BJ (cell line): ENCODE measurements around the gene TMEM18. TPM values are rescaled to one million over a fixed set of nuclear protein-coding genes. Genes with fewer than 3 reads are reported as not detected.

Source experiments
- CTCF ChIA-PET: fragments of 350-600 bp; formaldehyde crosslinking; extraction: SDS; loops from one replicate; lab custom pipeline; 2021; ENCODE audit warnings: antibody characterized with exemption, inconsistent platforms; lab: Yijun Ruan, JAX
- POLR2A ChIA-PET: fragments of 300-600 bp; sonication (Branson Sonifier 250); formaldehyde crosslinking; extraction: SDS; loops from one replicate; lab custom pipeline; 2021; ENCODE audit warnings: antibody characterized with exemption; lab: Charles Lee
- DNase-seq: peaks from one replicate; pipeline ENCODE4 v3.0.0-alpha.2; 2011; ENCODE audit warnings: low read depth
- H3K27me3 ChIP-seq: 2 replicates; pipeline ENCODE4 v1.6.0; 2011; ENCODE audit warnings: low read length; ENCODE audit not compliant: control insufficient read depth, insufficient read depth
- H3K36me3 ChIP-seq: 2 replicates; pipeline ENCODE4 v1.5.1; 2011; ENCODE audit warnings: low read length; ENCODE audit not compliant: control insufficient read depth, insufficient read depth
- H3K4me3 ChIP-seq: 2 replicates; pipeline ENCODE4 v1.5.1; 2011; ENCODE audit warnings: low read depth, mild to moderate bottlenecking, control low read depth, low read length
- CTCF ChIP-seq: IDR thresholded peaks from 2 replicates; pipeline ENCODE4 v1.5.1; 2011; ENCODE audit warnings: low read depth, mild to moderate bottlenecking, control low read depth, inconsistent platforms, low read length, moderate library complexity; ENCODE audit not compliant: insufficient read depth
- polyA plus RNA-seq: library from polyadenylated mRNA; depleted of rRNA; stranded (reverse); fragments of >200 nt; gene quantifications from 2 replicates; pipeline ENCODE4 v1.2.3, GENCODE V29; 2011

TMEM18 gene
- polyA plus RNA-seq, 1 experiment = 17.9 TPM

DNA sequence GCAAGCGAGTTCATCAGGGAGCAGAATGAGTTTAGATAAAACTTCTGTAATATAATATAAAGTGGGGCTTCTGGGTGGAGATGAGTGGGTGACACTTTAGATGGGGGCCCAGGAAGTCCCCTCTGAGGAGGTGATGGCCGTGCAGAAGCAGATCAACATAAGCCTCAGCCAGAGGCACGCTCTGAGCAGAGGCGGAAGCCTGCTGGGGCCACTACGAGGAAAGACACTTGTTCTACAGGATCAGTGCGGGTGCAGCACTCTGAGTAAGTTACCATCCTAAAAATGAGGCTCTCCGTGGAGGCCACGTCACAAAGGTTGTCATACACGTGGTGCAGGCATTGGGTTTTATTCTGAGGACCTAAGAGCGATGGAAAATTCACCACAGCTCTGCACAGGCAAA, 22.3 kb downstream of the TMEM18 start:
- no peak for DNase-seq
- CTCF ChIA-PET = no interaction called here
- no peak overlapping the region for H3K4me3 ChIP-seq
- POLR2A ChIA-PET = no interaction called here
- no peak for TF ChIP-seq CTCF
- H3K27me3 ChIP-seq = no peaks in the 10 kb centered on the region; the same call in 1 of the 2 replicates
- no peaks in the 10 kb centered on the region for H3K36me3 ChIP-seq

DNA sequence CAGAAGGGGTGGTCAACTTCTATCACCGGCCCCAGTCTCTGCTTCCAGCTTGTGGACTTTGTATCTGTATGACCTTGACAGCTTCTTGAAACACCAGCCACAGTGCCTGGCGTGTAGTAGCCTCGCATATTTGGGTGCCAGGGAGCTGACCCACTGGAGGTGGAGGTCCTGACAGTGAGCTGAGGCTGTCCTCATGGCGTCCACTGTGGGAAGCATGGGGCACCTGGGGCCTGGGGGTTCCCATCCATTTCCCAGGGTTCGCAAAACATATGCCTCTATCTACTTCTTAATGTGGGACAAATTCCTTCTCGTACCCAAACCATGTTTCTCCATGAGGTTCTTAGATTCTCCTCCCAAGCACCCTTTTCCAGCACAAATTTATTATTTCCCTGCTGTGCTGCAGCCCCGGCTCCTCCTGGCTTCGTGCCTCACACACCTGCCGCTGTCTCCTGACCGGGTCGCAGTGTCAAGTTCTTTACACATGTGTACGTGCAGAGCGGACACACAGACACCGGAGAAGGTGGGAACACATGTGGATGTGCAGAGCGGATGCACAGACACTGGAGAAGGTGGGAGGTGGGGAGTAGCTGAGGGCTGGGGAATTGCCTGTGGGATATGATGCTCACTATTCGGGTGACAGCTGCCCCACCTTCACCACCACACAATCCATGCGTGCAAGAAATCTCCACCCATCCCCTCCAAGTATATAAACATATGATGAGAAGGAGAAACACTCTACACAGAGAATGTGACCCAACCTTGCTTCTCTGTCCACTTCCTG, 23.4 kb downstream of the TMEM18 start:
- TF ChIP-seq CTCF = no peak
- POLR2A ChIA-PET = no interaction called here

GRCh38 chr2:652881-653480, 24.2 kb downstream of the TMEM18 start:
- no peak overlapping the region for H3K4me3 ChIP-seq
- H3K27me3 ChIP-seq = no peaks in the 10 kb centered on the region; the same call in 1 of the 2 replicates
- TF ChIP-seq CTCF = no peak
- no peak for DNase-seq
- H3K36me3 ChIP-seq = no peaks in the 10 kb centered on the region
- POLR2A ChIA-PET = no interaction called here
- CTCF ChIA-PET = interaction anchor here (0.6 to 1.5 kb wide), 5 partner anchors 10 to 1132 kb away, joined by 3 to 4 read pairs (median 3); no protein-coding TSS in a partner anchor

More for the DNA sequence above, 23.4 kb downstream of the TMEM18 start:
- CTCF ChIA-PET = interaction anchor here (0.6 to 1.5 kb wide), 2 partner anchors 13 to 1131 kb away, joined by 3 read pairs; no protein-coding TSS in a partner anchor
- Histone ChIP-seq H3K36me3 (no peaks in the 10 kb centered on the region), H3K27me3 (no peaks in the 10 kb centered on the region; the same call in 1 of the 2 replicates), H3K4me3 (no peak overlapping the region)
- no peak for DNase-seq

- no peak for TF ChIP-seq CTCF
- DNase-seq = no peak
- Histone ChIP-seq H3K4me3 (no peak overlapping the region), H3K36me3 (no peaks in the 10 kb centered on the region), H3K27me3 (no peaks in the 10 kb centered on the region; the same call in 1 of the 2 replicates)
- POLR2A ChIA-PET = no interaction called here
- CTCF ChIA-PET = interaction anchor here (1.3 kb wide), 2 partner anchors 11 to 15 kb away, joined by 4 read pairs; no protein-coding TSS in a partner anchor
These were observed 25.2 kb downstream of the TMEM18 start for GRCh38 chr2:651951-652373.
